ENCODE measurements around the gene PTPN11. TPM values are rescaled to one million over a fixed set of nuclear protein-coding genes. Genes with fewer than 3 reads are reported as not detected.

Gene PTPN11
- total and polyA plus RNA-seq, 2 donors (not counting 3 experiments of a cell fraction or from before 2014, with no cell fraction given): 36.5 to 107 TPM

DNA sequence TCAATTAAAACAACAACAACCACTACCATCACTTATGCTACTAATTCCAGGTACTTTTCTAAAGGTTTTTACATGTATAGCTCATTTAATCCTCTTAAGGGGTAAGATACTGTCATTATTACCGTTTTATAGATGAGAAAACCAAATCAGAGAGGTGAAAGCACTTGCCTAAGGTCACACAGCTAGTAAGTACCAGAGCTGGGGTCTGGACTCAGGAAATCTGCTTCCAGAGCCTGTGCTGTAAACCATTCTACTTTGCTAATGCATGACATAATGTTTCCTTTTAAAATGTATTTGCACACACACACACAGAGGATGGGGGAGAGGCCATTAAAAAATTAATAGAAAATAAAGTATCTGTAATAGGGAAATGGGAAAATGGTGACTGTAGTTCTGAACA is 113.4 kb downstream of the PTPN11 start:
- Histone ChIP-seq H3K4me3 (replicated peaks in 1 of 3; ENCODE audit: insufficient read depth in 1 of 3, low read depth in 1 of 3, low read length in 3 of 3) (no peak overlapping the region), H3K9ac (replicated peaks; ENCODE audit: extremely low read depth, insufficient read depth, low read length) (no peak overlapping the region), H2AFZ (ENCODE audit: low read depth, low read length) (no peak overlapping the region), H3K9me3 (replicated peaks; ENCODE audit: control insufficient read depth, insufficient read depth, low read length) (no peaks in the 10 kb centered on the region), H3K27me3 (ENCODE audit: control insufficient read depth in 2 of 2, insufficient read depth in 2 of 2, low read length in 2 of 2) (no peaks in the 10 kb centered on the region), H3K27ac (ENCODE audit: insufficient read depth, low read depth, low read length) (no peak overlapping the region), H3K79me2 (ENCODE audit: control insufficient read depth, insufficient read depth, low read length) (no peaks in the 10 kb centered on the region), H3K36me3 (ENCODE audit: control insufficient read depth in 2 of 2, extremely low read depth in 1 of 2, insufficient read depth in 2 of 2, low read length in 2 of 2) (no peaks in the 10 kb centered on the region), H3K9me1 (replicated peaks; ENCODE audit: control insufficient read depth, extremely low read depth, insufficient read depth, low read length) (no peaks in the 10 kb centered on the region), H4K20me1 (replicated peaks; ENCODE audit: control insufficient read depth, extremely low read depth, insufficient read depth, low read length) (no peaks in the 10 kb centered on the region), H3K4me1 (ENCODE audit: control insufficient read depth, extremely low read depth, insufficient read depth, low read length) (no peaks in the 10 kb centered on the region), H3K4me2 (ENCODE audit: insufficient read depth, low read length) (no peak overlapping the region)
- ChIA-PET CTCF (no interaction called here), POLR2A (no interaction called here)
- DNase-seq (ENCODE audit: low read depth, low spot score) (no peak), FAIRE-seq (no peak)
- no TSS peak for BruUV-seq (replicated peaks)
- dilution Hi-C loops (cut with MboI; ENCODE audit: extremely low pct_ligation_motif_present, low sequenced_read_pairs) (no loop called here), intact Hi-C loops (cut with micrococcal nuclease) (no loop called here)
- TF ChIP-seq EZH2 (IDR thresholded peaks at IDR 0.05; ENCODE audit: borderline replicate concordance, low read depth, low read length, severe bottlenecking): no peak
- no peak for TF ChIP-seq GATA2 (IDR thresholded peaks at IDR 0.05; ENCODE audit: insufficient read depth, insufficient read length, low read depth, low read length)
- no peak for TF ChIP-seq POLR2AphosphoS5 (IDR thresholded peaks at IDR 0.05; ENCODE audit: insufficient read depth, low read depth, low read length)
- TF ChIP-seq, protein P1, sequence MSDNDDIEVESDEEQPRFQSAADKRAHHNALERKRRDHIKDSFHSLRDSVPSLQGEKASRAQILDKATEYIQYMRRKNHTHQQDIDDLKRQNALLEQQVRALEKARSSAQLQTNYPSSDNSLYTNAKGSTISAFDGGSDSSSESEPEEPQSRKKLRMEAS (IDR thresholded peaks at IDR 0.05; ENCODE audit: insufficient read depth, insufficient read length): no peak
- no peak for TF ChIP-seq POLR2A (IDR thresholded peaks at IDR 0.05; ENCODE audit: low read depth, low read length)
- TF ChIP-seq FOS (IDR thresholded peaks at IDR 0.05; ENCODE audit: borderline replicate concordance, insufficient read depth, low read length): no peak
- no peak for TF ChIP-seq MYC (IDR thresholded peaks at IDR 0.05; ENCODE audit: low read depth, low read length)
- TF ChIP-seq, protein P2, sequence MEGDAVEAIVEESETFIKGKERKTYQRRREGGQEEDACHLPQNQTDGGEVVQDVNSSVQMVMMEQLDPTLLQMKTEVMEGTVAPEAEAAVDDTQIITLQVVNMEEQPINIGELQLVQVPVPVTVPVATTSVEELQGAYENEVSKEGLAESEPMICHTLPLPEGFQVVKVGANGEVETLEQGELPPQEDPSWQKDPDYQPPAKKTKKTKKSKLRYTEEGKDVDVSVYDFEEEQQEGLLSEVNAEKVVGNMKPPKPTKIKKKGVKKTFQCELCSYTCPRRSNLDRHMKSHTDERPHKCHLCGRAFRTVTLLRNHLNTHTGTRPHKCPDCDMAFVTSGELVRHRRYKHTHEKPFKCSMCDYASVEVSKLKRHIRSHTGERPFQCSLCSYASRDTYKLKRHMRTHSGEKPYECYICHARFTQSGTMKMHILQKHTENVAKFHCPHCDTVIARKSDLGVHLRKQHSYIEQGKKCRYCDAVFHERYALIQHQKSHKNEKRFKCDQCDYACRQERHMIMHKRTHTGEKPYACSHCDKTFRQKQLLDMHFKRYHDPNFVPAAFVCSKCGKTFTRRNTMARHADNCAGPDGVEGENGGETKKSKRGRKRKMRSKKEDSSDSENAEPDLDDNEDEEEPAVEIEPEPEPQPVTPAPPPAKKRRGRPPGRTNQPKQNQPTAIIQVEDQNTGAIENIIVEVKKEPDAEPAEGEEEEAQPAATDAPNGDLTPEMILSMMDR (IDR thresholded peaks at IDR 0.05; ENCODE audit: extremely low read depth in 1 of 2, insufficient read depth in 1 of 2, low read depth in 1 of 2, low read length in 2 of 2): no peak
- no peak for TF ChIP-seq JUN (IDR thresholded peaks at IDR 0.05; ENCODE audit: borderline replicate concordance, insufficient read depth, insufficient read length, low read depth)
